OCI-LY7 (cell line): Measurements from ENCODE around the gene NUCB1. TPM values are rescaled to one million over a fixed set of nuclear protein-coding genes. Genes with fewer than 3 reads are reported as not detected.
A peak's percentile ranks its signal among the peaks of the same experiment; 100 is the strongest.

Experiments
- BruUV-seq: library from RNA; stranded (reverse); fragments of 400-500 nt; replicated peaks from 2 replicates; lab custom pipeline; 2021; lab: Mats Ljungman, UMichigan
- CTCF ChIA-PET: fragments of 300-600 bp; sonication (Branson Sonifier 250); formaldehyde crosslinking; loops from one replicate; lab custom pipeline; 2022; ENCODE audit warnings: antibody characterized with exemption; ENCODE audit not compliant: unreplicated experiment; lab: Charles Lee
- POLR2A ChIA-PET: fragments of 300-600 bp; sonication (Branson Sonifier 250); formaldehyde crosslinking; loops from one replicate; lab custom pipeline; 2022; ENCODE audit warnings: antibody characterized with exemption; lab: Charles Lee
- DNase-seq: peaks from one replicate; pipeline ENCODE4 v3.0.0-alpha.2; 2015; ENCODE audit warnings: low spot score
- H2AFZ ChIP-seq: fragments of 200-600 bp; sonication (generic), shearing (Covaris generic); 2 replicates; pipeline ENCODE4 v1.6.1; 2014; ENCODE audit warnings: mild to moderate bottlenecking, antibody characterized with exemption, low read length, moderate library complexity
- H3K27ac ChIP-seq: fragments of 200-600 bp; sonication (generic); 2 replicates; pipeline ENCODE4 v1.5.1; 2014; ENCODE audit warnings: mixed run types, low read depth, mild to moderate bottlenecking, moderate library complexity, low read length, inconsistent platforms; ENCODE audit not compliant: poor library complexity, severe bottlenecking
- H3K36me3 ChIP-seq: fragments of 200-600 bp; sonication (generic); 2 replicates; pipeline ENCODE4 v1.6.1; 2014; ENCODE audit warnings: mild to moderate bottlenecking, antibody characterized with exemption, low read length, moderate library complexity, mixed read lengths; ENCODE audit not compliant: insufficient read depth
- H3K4me1 ChIP-seq: fragments of 200-600 bp; sonication (generic); 2 replicates; pipeline ENCODE4 v1.5.1; 2014; ENCODE audit warnings: mild to moderate bottlenecking, low read length; ENCODE audit not compliant: insufficient read depth, poor library complexity, severe bottlenecking
- H3K4me2 ChIP-seq: fragments of 200-600 bp; sonication (generic); 2 replicates; pipeline ENCODE4 v1.6.1; 2014; ENCODE audit warnings: mild to moderate bottlenecking, low read length
- H3K4me3 ChIP-seq: fragments of 200-600 bp; sonication (generic); 2 replicates; pipeline ENCODE4 v1.5.1; 2014; ENCODE audit warnings: mild to moderate bottlenecking, low read depth, low read length; ENCODE audit not compliant: poor library complexity, severe bottlenecking
- H3K79me2 ChIP-seq: fragments of 200-600 bp; sonication (generic); 2 replicates; pipeline ENCODE4 v1.6.1; 2016; ENCODE audit warnings: low read depth, mild to moderate bottlenecking, low read length, moderate library complexity, mixed read lengths; ENCODE audit not compliant: insufficient read depth
- H3K9me2 ChIP-seq: fragments of 200-600 bp; sonication (generic); 2 replicates; pipeline ENCODE4 v1.6.1; 2016; ENCODE audit warnings: mild to moderate bottlenecking, low read length, mixed read lengths; ENCODE audit not compliant: insufficient read depth
- H3K9me3 ChIP-seq: fragments of 200-600 bp; sonication (generic); 2 replicates; pipeline ENCODE4 v1.6.1; 2014; ENCODE audit warnings: mild to moderate bottlenecking, mixed run types, low read length, mixed read lengths
- H4K20me1 ChIP-seq: fragments of 200-600 bp; sonication (generic); 2 replicates; pipeline ENCODE4 v1.6.1; 2014; ENCODE audit warnings: mild to moderate bottlenecking, antibody characterized with exemption, low read length, moderate library complexity, mixed read lengths; ENCODE audit not compliant: insufficient read depth
- CTCF ChIP-seq: fragments of 200-600 bp; sonication (generic); conservative IDR thresholded peaks from 2 replicates; pipeline ENCODE4 v1.5.1; 2014; ENCODE audit warnings: mild to moderate bottlenecking, antibody characterized with exemption, low read length, moderate library complexity, mixed read lengths
- EZH2phosphoT487 ChIP-seq: fragments of 200-600 bp; sonication (generic); IDR thresholded peaks from 2 replicates; pipeline ENCODE4 v1.6.1; 2018; ENCODE audit warnings: low read depth, borderline replicate concordance, mild to moderate bottlenecking, mixed run types, antibody characterized with exemption, low read length, moderate library complexity, mixed read lengths
- intact Hi-C: fragments of 100-400 bp; cut with micrococcal nuclease; formaldehyde crosslinking; loops from one replicate; pipeline ENCODE4 v1.10.0; 2022; ENCODE audit not compliant: unreplicated experiment
- total RNA-seq, 2 experiments: library from RNA; depleted of rRNA in 1 of 2; stranded (reverse); fragments of >200 nt in 1 of 2; shearing (Covaris generic) in 1 of 2; gene quantifications; 2 replicates each; pipeline ENCODE4 v1.2.3, GENCODE V29; 2014 to 2022

NUCB1 gene
- total RNA-seq, 2 experiments from 2014 or later = 73.6 to 88.7 TPM

- no peaks in the 10 kb centered on the region for H3K9me2 ChIP-seq
- H3K4me3 ChIP-seq = peak within 1 kb of the TSS; percentile 73
- intact Hi-C loops = loop anchor here (1.0 kb wide), 1 partner anchor 92 kb away; no protein-coding TSS in a partner anchor
- peaks cover 17% of the 10 kb centered on the region; the same call in 1 of the 2 replicates for H3K79me2 ChIP-seq
- ChIA-PET CTCF (no interaction called here), POLR2A (interaction anchor here (0.6 to 1.0 kb wide), 3 partner anchors 11 to 65 kb away, joined by 3 to 4 read pairs (median 4); partner anchors contain the start of genes BAX, GYS1, NUCB1 and RUVBL2)
- peak within 1 kb of the TSS; percentile 54 for H3K27ac ChIP-seq
- peak; percentile 97 for DNase-seq
- H3K9me3 ChIP-seq = no peaks in the 10 kb centered on the region
- H3K36me3 ChIP-seq = peaks cover 41% of the 10 kb centered on the region
- H4K20me1 ChIP-seq = no peaks in the 10 kb centered on the region
- H3K4me2 ChIP-seq = peak within 1 kb of the TSS; percentile 99
- no peak for TF ChIP-seq EZH2phosphoT487
- no peak for TF ChIP-seq CTCF
- H3K4me1 ChIP-seq = peaks cover 61% of the 10 kb centered on the region
- H2AFZ ChIP-seq = no peak within 1 kb of the TSS; the same call in 1 of the 2 replicates
- BruUV-seq = no TSS peak
Observed at GRCh38 chr19:48965040-48965805, 65.1 kb downstream of the NUCB1 start, which contains the start of gene FTL. Gene FTL (plus strand): TSS chr19:48965309. CDS start chr19:48965508, 199 bp downstream.

- H3K27ac ChIP-seq = peak overlapping the region; percentile 52
- peaks cover 17% of the 10 kb centered on the region; the same call in 1 of the 2 replicates for H3K79me2 ChIP-seq
- intact Hi-C loops = loop anchor here (1.0 kb wide), 1 partner anchor 93 kb away; no protein-coding TSS in a partner anchor
- CTCF ChIA-PET = interaction anchor here (1.0 kb wide), 1 partner anchor 12 kb away, joined by 3 read pairs; no protein-coding TSS in a partner anchor
- no peaks in the 10 kb centered on the region for H3K9me2 ChIP-seq
- H3K36me3 ChIP-seq = peaks cover 44% of the 10 kb centered on the region
- POLR2A ChIA-PET = interaction anchor here (0.6 to 1.0 kb wide), 6 partner anchors 12 to 66 kb away, joined by 3 to 4 read pairs (median 3); partner anchors contain the start of genes BAX, GYS1, NUCB1 and RUVBL2
- peaks cover 67% of the 10 kb centered on the region for H3K4me1 ChIP-seq
- BruUV-seq = TSS peak; percentile 95
- no peak overlapping the region for H2AFZ ChIP-seq
- peak overlapping the region; percentile 73 for H3K4me3 ChIP-seq
- peak; percentile 93 for DNase-seq
- TF ChIP-seq EZH2phosphoT487 = no peak
- TF ChIP-seq CTCF = no peak
- no peaks in the 10 kb centered on the region for H4K20me1 ChIP-seq
- H3K9me3 ChIP-seq = no peaks in the 10 kb centered on the region
- H3K4me2 ChIP-seq = peak overlapping the region; percentile 99
Observed at GRCh38 chr19:48965806-48966540, 65.9 kb downstream of the NUCB1 start.
